Osteocyte (in vitro differentiated cells): ENCODE measurements around the gene IQSEC1. TPM values are rescaled to one million over a fixed set of nuclear protein-coding genes. Genes with fewer than 3 reads are reported as not detected.

Experiments
- DNase-seq: peaks from one replicate; pipeline ENCODE4 v3.0.0; 2021; ENCODE audit warnings: mixed read lengths; ENCODE audit not compliant: unreplicated experiment; ENCODE audit errors: extremely low spot score
- H3K27ac Mint-ChIP-seq: one replicate; pipeline ENCODE4 v1.8.0; 2021; ENCODE audit warnings: mild to moderate bottlenecking, mixed read lengths; ENCODE audit not compliant: unreplicated experiment
- H3K27me3 Mint-ChIP-seq: one replicate; pipeline ENCODE4 v1.8.0; 2021; ENCODE audit warnings: mixed read lengths; ENCODE audit not compliant: unreplicated experiment
- H3K36me3 Mint-ChIP-seq: one replicate; pipeline ENCODE4 v1.8.0; 2021; ENCODE audit warnings: mixed read lengths; ENCODE audit not compliant: unreplicated experiment
- H3K4me1 Mint-ChIP-seq: one replicate; pipeline ENCODE4 v1.8.0; 2021; ENCODE audit warnings: mixed read lengths; ENCODE audit not compliant: unreplicated experiment
- H3K4me3 Mint-ChIP-seq: one replicate; pipeline ENCODE4 v1.8.0; 2021; ENCODE audit warnings: mild to moderate bottlenecking, moderate library complexity, mixed read lengths; ENCODE audit not compliant: unreplicated experiment
- H3K9me3 Mint-ChIP-seq: one replicate; pipeline ENCODE4 v1.8.0; 2021; ENCODE audit warnings: mixed read lengths; ENCODE audit not compliant: unreplicated experiment
- CTCF ChIP-seq: fragments of 200-600 bp; sonication (generic); IDR thresholded peaks from 2 replicates; pipeline ENCODE4 v1.5.0; 2021; ENCODE audit warnings: antibody characterized with exemption, mild to moderate bottlenecking, moderate library complexity
- total RNA-seq: library from RNA; stranded (reverse); gene quantifications from 2 replicates; pipeline ENCODE4 v1.2.1, GENCODE V29; 2021

The IQSEC1 gene
- total RNA-seq, 1 donor from 2014 or later = 37.9 TPM

DNA sequence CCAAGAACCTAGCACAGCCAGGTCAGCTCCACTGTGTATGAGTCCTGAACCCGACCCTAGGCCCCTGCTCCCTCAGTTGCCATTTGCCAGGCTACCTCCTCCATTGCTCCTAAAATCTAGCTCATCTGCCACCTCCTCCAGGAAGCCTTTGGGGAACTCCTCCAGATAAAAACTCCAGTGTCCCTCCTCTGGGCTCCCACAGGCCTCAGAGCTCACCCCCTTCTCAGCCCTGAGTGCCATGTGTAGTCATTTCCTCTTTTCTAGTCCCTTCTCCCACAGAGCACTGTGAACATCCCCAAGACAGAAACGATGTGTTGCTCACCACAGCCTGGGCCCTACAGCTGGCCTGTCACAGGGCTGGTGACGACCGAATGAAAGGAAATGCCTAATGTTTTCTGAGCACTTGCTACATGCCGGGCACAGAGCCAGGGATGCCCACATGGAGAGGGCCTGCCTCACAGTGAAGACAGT, 61.0 kb downstream of the IQSEC1 start:
- Mint-ChIP-seq H3K4me1 (peaks cover 32% of the 10 kb centered on the region), H3K27ac (no peak overlapping the region), H3K4me3 (no peak overlapping the region), H3K9me3 (no peaks in the 10 kb centered on the region), H3K36me3 (peaks cover 2% of the 10 kb centered on the region), H3K27me3 (no peaks in the 10 kb centered on the region)
- no peak for DNase-seq
- TF ChIP-seq CTCF = no peak

GRCh38 chr3:13011573-13012220, 61.5 kb downstream of the IQSEC1 start:
- DNase-seq = no peak
- TF ChIP-seq CTCF = no peak
- Mint-ChIP-seq H3K4me1 (peaks cover 26% of the 10 kb centered on the region), H3K36me3 (no peaks in the 10 kb centered on the region), H3K9me3 (no peaks in the 10 kb centered on the region), H3K27me3 (no peaks in the 10 kb centered on the region), H3K27ac (no peak overlapping the region), H3K4me3 (no peak overlapping the region)

DNA sequence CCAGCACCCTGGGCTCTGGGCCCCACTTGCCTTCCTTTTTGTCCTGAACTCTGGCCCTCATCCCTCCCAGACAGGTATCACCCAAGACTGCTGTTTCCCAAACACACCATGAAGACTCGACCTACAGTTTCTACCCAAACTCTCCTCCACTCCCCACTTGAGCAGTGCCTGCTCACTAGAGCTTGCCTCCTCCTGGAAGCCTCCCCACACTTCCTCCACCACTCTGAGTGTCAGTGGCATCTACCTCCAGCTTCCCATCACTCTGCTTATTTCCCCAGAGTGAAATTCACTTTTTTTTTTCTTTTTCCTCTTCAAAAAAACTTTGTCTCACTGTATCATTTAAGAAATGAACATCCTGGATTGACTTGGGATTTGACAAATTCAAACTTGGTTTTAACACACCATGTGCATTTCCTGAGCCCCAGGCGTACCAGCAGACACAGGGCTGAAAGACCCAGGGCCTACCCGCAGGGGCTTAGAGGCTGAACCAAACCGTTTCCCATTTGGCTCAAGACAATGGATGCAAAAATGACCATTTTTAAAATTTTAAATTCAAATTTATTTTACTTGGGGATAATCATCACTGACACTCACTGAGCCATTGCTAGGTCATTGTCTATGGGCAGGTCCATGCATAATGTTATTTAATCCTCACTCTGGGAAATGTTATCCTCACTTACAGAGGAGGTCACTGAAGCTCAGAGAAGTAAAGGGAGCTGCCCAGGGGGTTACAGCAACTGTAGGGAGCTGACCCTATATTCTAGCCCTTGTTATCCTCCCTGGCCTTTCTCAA, 62.3 kb downstream of the IQSEC1 start:
- TF ChIP-seq CTCF = no peak
- Mint-ChIP-seq H3K27me3 (no peaks in the 10 kb centered on the region), H3K27ac (no peak overlapping the region), H3K9me3 (no peaks in the 10 kb centered on the region), H3K4me1 (peaks cover 19% of the 10 kb centered on the region), H3K4me3 (no peak overlapping the region), H3K36me3 (no peaks in the 10 kb centered on the region)
- DNase-seq = no peak

GRCh38 chr3:13009946-13010315, 63.3 kb downstream of the IQSEC1 start:
- TF ChIP-seq CTCF = no peak
- no peaks in the 10 kb centered on the region for H3K36me3 Mint-ChIP-seq
- no peak for DNase-seq
- no peak overlapping the region for H3K27ac Mint-ChIP-seq
- H3K4me1 Mint-ChIP-seq = peaks cover 13% of the 10 kb centered on the region
- no peaks in the 10 kb centered on the region for H3K9me3 Mint-ChIP-seq
- no peak overlapping the region for H3K4me3 Mint-ChIP-seq
- no peaks in the 10 kb centered on the region for H3K27me3 Mint-ChIP-seq
